ENCODE data around the gene LIG1. TPM values are rescaled to one million over a fixed set of nuclear protein-coding genes. Genes with fewer than 3 reads are reported as not detected.

Gene LIG1
- total RNA-seq, 1 experiment from 2014 or later, result 204 TPM

- peaks cover 3% of the 10 kb centered on the region for H3K4me1 ChIP-seq (ENCODE audit: insufficient read depth, low read length, poor library complexity, severe bottlenecking)
- no peak for DNase-seq (ENCODE audit: low spot score)
- BruUV-seq (replicated peaks), result no TSS peak
- no peaks in the 10 kb centered on the region for H3K27me3 ChIP-seq (replicated peaks; ENCODE audit: insufficient read depth, low read depth, low read length, poor library complexity)
- H3K27ac ChIP-seq (ENCODE audit: low read depth, low read length, poor library complexity, severe bottlenecking), result no peak overlapping the region
- intact Hi-C loops (cut with micrococcal nuclease; ENCODE audit: unreplicated experiment), result no loop called here
- no peaks in the 10 kb centered on the region for H3K36me3 ChIP-seq (ENCODE audit: insufficient read depth, low read length, poor library complexity, severe bottlenecking)
- ChIA-PET CTCF (interaction anchor here (1.2 kb wide), 1 partner anchor 43 kb away, joined by 3 read pairs; no protein-coding TSS in a partner anchor), POLR2A (ENCODE audit: low non-redundant PET) (no interaction called here)
- H3K9me3 ChIP-seq (ENCODE audit: low read depth, low read length, poor library complexity, severe bottlenecking), result no peaks in the 10 kb centered on the region
- H3K4me3 ChIP-seq (ENCODE audit: low read depth, low read length, poor library complexity, severe bottlenecking), result no peak overlapping the region
- TF ChIP-seq EZH2 (IDR thresholded peaks at IDR 0.05; ENCODE audit: borderline replicate concordance, low read depth, low read length, poor library complexity, severe bottlenecking) (no peak), CTCF (conservative IDR thresholded peaks at IDR 0.05; ENCODE audit: low read depth, low read length) (no peak)
Measured at GRCh38 chr19:48108997-48109782, 61.0 kb downstream of the LIG1 start.

GRCh38 chr19:48103922-48104321 is 66.2 kb downstream of the LIG1 start:
- no TSS peak for BruUV-seq (replicated peaks)
- Histone ChIP-seq H3K4me3 (ENCODE audit: low read depth, low read length, poor library complexity, severe bottlenecking) (no peak overlapping the region), H3K4me1 (ENCODE audit: insufficient read depth, low read length, poor library complexity, severe bottlenecking) (peaks cover 3% of the 10 kb centered on the region), H3K27ac (ENCODE audit: low read depth, low read length, poor library complexity, severe bottlenecking) (no peak overlapping the region), H3K9me3 (ENCODE audit: low read depth, low read length, poor library complexity, severe bottlenecking) (no peaks in the 10 kb centered on the region), H3K36me3 (ENCODE audit: insufficient read depth, low read length, poor library complexity, severe bottlenecking) (no peaks in the 10 kb centered on the region), H3K27me3 (replicated peaks; ENCODE audit: insufficient read depth, low read depth, low read length, poor library complexity) (no peaks in the 10 kb centered on the region)
- DNase-seq (ENCODE audit: low spot score), result no peak
- ChIA-PET POLR2A (ENCODE audit: low non-redundant PET) (no interaction called here), CTCF (interaction anchor here (0.6 kb wide), 1 partner anchor 207 kb away, joined by 7 read pairs; no protein-coding TSS in a partner anchor)
- no peak for TF ChIP-seq CTCF (conservative IDR thresholded peaks at IDR 0.05; ENCODE audit: low read depth, low read length)
- TF ChIP-seq EZH2 (IDR thresholded peaks at IDR 0.05; ENCODE audit: borderline replicate concordance, low read depth, low read length, poor library complexity, severe bottlenecking), result no peak
- intact Hi-C loops (cut with micrococcal nuclease; ENCODE audit: unreplicated experiment), result no loop called here

GRCh38 chr19:48102870-48103751 is 67.0 kb downstream of the LIG1 start:
- ChIA-PET POLR2A (ENCODE audit: low non-redundant PET) (no interaction called here), CTCF (interaction anchor here (0.6 to 0.8 kb wide), 3 partner anchors 9 to 140 kb away, joined by 3 to 9 read pairs (median 3); no protein-coding TSS in a partner anchor)
- no TSS peak for BruUV-seq (replicated peaks)
- H3K36me3 ChIP-seq (ENCODE audit: insufficient read depth, low read length, poor library complexity, severe bottlenecking), result no peaks in the 10 kb centered on the region
- DNase-seq (ENCODE audit: low spot score), result peak; percentile 72
- H3K4me1 ChIP-seq (ENCODE audit: insufficient read depth, low read length, poor library complexity, severe bottlenecking), result peaks cover 3% of the 10 kb centered on the region
- H3K27ac ChIP-seq (ENCODE audit: low read depth, low read length, poor library complexity, severe bottlenecking), result no peak overlapping the region
- peak; percentile 87 for TF ChIP-seq CTCF (conservative IDR thresholded peaks at IDR 0.05; ENCODE audit: low read depth, low read length)
- no peak for TF ChIP-seq EZH2 (IDR thresholded peaks at IDR 0.05; ENCODE audit: borderline replicate concordance, low read depth, low read length, poor library complexity, severe bottlenecking)
- intact Hi-C loops (cut with micrococcal nuclease; ENCODE audit: unreplicated experiment), result no loop called here
- H3K4me3 ChIP-seq (ENCODE audit: low read depth, low read length, poor library complexity, severe bottlenecking), result no peak overlapping the region
- no peaks in the 10 kb centered on the region for H3K9me3 ChIP-seq (ENCODE audit: low read depth, low read length, poor library complexity, severe bottlenecking)
- H3K27me3 ChIP-seq (replicated peaks; ENCODE audit: insufficient read depth, low read depth, low read length, poor library complexity), result no peaks in the 10 kb centered on the region

Data from A673 (cell line).